GM03348 (cell line): ENCODE results near the gene ADAMTSL1.

Source experiments
- DNase-seq: peaks from one replicate; pipeline ENCODE4 v3.0.0; 2012; ENCODE audit warnings: low spot score

ADAMTSL1 gene

GRCh38 chr9:18739641-18740318, 265.8 kb downstream of the ADAMTSL1 start:
- DNase-seq, result no peak

GRCh38 chr9:18741359-18741758, 267.4 kb downstream of the ADAMTSL1 start:
- DNase-seq, result no peak

GRCh38 chr9:18741945-18742344, 268.0 kb downstream of the ADAMTSL1 start:
- DNase-seq, result no peak

GRCh38 chr9:18743421-18743820, 269.5 kb downstream of the ADAMTSL1 start:
- no peak for DNase-seq

- DNase-seq, result peak; percentile 9
Measured at GRCh38 chr9:18743971-18744370, 270.0 kb downstream of the ADAMTSL1 start.

GRCh38 chr9:18745710-18746109, 271.8 kb downstream of the ADAMTSL1 start:
- DNase-seq, result no peak

- no peak for DNase-seq
Measured at GRCh38 chr9:18746631-18747030, 272.7 kb downstream of the ADAMTSL1 start.

- peak; percentile 33 for DNase-seq
Measured at GRCh38 chr9:18747595-18747994, 273.6 kb downstream of the ADAMTSL1 start.

GRCh38 chr9:18748251-18748701, 274.3 kb downstream of the ADAMTSL1 start:
- no peak for DNase-seq

- DNase-seq, result no peak
Measured at GRCh38 chr9:18749711-18750110, 275.8 kb downstream of the ADAMTSL1 start.

GRCh38 chr9:18753904-18754303, 280.0 kb downstream of the ADAMTSL1 start:
- no peak for DNase-seq

GRCh38 chr9:18754537-18754936, 280.6 kb downstream of the ADAMTSL1 start:
- DNase-seq, result no peak

- DNase-seq, result no peak
Measured at GRCh38 chr9:18755263-18755662, 281.3 kb downstream of the ADAMTSL1 start.

GRCh38 chr9:18756712-18757125, 282.8 kb downstream of the ADAMTSL1 start:
- no peak for DNase-seq

GRCh38 chr9:18759827-18760226, 285.9 kb downstream of the ADAMTSL1 start:
- no peak for DNase-seq

- DNase-seq, result no peak
Measured at GRCh38 chr9:18761742-18762300, 287.9 kb downstream of the ADAMTSL1 start.

GRCh38 chr9:18766989-18767550, 293.1 kb downstream of the ADAMTSL1 start:
- DNase-seq, result no peak

- no peak for DNase-seq
Measured at GRCh38 chr9:18768951-18769622, 295.1 kb downstream of the ADAMTSL1 start.

- no peak for DNase-seq
Measured at GRCh38 chr9:18770131-18770908, 296.4 kb downstream of the ADAMTSL1 start.

- DNase-seq, result no peak
Measured at GRCh38 chr9:18771011-18771410, 297.1 kb downstream of the ADAMTSL1 start.

- no peak for DNase-seq
Measured at GRCh38 chr9:18771763-18772162, 297.8 kb downstream of the ADAMTSL1 start.

GRCh38 chr9:18775241-18775640, 301.3 kb downstream of the ADAMTSL1 start:
- no peak for DNase-seq
